SK-N-SH treated with all-trans-retinoic acid at 6 μM for 48 hours (cell line): Measurements from ENCODE around the gene GPAT2.
"Not testable (repeated sequence)": the region's sequence is repeated elsewhere in the genome, so short reads cannot be mapped to it uniquely, and the experiment has no call there.

Source experiments
- ARNTL ChIP-seq: fragments of 450-650 bp; formaldehyde crosslinking; IDR thresholded peaks from 2 replicates; pipeline ENCODE4 v1.5.0; 2020; ENCODE audit warnings: low read depth, mild to moderate bottlenecking, moderate library complexity, borderline replicate concordance
- CSDC2 ChIP-seq: fragments of 250-450 bp; sonication (Bioruptor Pico); IDR thresholded peaks from 2 replicates; pipeline ENCODE4 v1.5.0; 2020; ENCODE audit warnings: mild to moderate bottlenecking, moderate library complexity
- OSR1 ChIP-seq: fragments of 250-450 bp; sonication (Bioruptor Pico); IDR thresholded peaks from 2 replicates; pipeline ENCODE4 v1.8.0; 2022; ENCODE audit warnings: moderate library complexity, mild to moderate bottlenecking, inconsistent platforms
- PPARA ChIP-seq: fragments of 250-450 bp; sonication (Bioruptor Pico); IDR thresholded peaks from 2 replicates; pipeline ENCODE4 v1.5.0; 2020; ENCODE audit warnings: mild to moderate bottlenecking, borderline replicate concordance
- TOX ChIP-seq: fragments of 250-450 bp; sonication (Bioruptor Pico); IDR thresholded peaks from 2 replicates; pipeline ENCODE4 v1.8.0; 2021; ENCODE audit warnings: mild to moderate bottlenecking, moderate library complexity, borderline replicate concordance
- ZFP30 ChIP-seq: fragments of 450-650 bp; formaldehyde crosslinking; IDR thresholded peaks from 2 replicates; pipeline ENCODE4 v1.5.0; 2022; ENCODE audit warnings: mild to moderate bottlenecking, moderate library complexity
- TF ChIP-seq, protein P1 (sequence below): fragments of 250-450 bp; sonication (Bioruptor Pico); IDR thresholded peaks from 2 replicates; pipeline ENCODE4 v1.5.1; 2021; ENCODE audit warnings: mild to moderate bottlenecking, moderate library complexity
- TF ChIP-seq, protein P2 (sequence below): fragments of 250-450 bp; sonication (Bioruptor Pico); IDR thresholded peaks from 2 replicates; pipeline ENCODE4 v1.5.0; 2020; ENCODE audit warnings: mild to moderate bottlenecking, moderate library complexity
- TF ChIP-seq, protein P3 (sequence below): fragments of 250-450 bp; sonication (Bioruptor Pico); IDR thresholded peaks from 2 replicates; pipeline ENCODE4 v1.8.0; 2020; ENCODE audit warnings: mild to moderate bottlenecking, moderate library complexity, borderline replicate concordance

DNA sequence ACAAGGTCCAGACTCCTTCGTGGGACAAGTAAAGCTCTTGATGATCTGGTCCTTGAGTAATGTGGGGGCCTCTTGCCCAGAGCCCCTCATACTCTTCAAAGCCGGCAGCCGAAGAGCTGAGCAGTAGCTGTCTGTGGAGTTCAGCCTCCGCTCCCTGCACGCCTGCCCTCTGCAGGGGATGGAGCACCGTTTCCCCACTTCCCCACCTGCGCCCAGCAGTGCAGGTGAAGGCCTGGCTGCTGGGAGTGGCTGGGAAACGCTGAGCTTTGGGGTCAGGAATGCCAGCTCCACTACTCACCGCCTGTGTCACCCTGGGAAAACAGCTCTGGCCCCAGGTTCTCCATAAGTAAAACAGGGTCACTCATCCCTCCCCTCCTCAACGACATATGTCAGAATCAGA is 24.9 kb downstream of the GPAT2 start:
- TF ChIP-seq, protein P1, sequence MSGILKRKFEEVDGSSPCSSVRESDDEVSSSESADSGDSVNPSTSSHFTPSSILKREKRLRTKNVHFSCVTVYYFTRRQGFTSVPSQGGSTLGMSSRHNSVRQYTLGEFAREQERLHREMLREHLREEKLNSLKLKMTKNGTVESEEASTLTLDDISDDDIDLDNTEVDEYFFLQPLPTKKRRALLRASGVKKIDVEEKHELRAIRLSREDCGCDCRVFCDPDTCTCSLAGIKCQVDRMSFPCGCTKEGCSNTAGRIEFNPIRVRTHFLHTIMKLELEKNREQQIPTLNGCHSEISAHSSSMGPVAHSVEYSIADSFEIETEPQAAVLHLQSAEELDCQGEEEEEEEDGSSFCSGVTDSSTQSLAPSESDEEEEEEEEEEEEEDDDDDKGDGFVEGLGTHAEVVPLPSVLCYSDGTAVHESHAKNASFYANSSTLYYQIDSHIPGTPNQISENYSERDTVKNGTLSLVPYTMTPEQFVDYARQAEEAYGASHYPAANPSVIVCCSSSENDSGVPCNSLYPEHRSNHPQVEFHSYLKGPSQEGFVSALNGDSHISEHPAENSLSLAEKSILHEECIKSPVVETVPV (CRISPR knock-in tag), result not testable (repeated sequence)
- not testable (repeated sequence) for TF ChIP-seq ARNTL (CRISPR knock-in tag); PPARA; ZFP30; TOX (CRISPR knock-in tag); OSR1 (CRISPR knock-in tag); CSDC2 (CRISPR knock-in tag)
- TF ChIP-seq, protein P2, sequence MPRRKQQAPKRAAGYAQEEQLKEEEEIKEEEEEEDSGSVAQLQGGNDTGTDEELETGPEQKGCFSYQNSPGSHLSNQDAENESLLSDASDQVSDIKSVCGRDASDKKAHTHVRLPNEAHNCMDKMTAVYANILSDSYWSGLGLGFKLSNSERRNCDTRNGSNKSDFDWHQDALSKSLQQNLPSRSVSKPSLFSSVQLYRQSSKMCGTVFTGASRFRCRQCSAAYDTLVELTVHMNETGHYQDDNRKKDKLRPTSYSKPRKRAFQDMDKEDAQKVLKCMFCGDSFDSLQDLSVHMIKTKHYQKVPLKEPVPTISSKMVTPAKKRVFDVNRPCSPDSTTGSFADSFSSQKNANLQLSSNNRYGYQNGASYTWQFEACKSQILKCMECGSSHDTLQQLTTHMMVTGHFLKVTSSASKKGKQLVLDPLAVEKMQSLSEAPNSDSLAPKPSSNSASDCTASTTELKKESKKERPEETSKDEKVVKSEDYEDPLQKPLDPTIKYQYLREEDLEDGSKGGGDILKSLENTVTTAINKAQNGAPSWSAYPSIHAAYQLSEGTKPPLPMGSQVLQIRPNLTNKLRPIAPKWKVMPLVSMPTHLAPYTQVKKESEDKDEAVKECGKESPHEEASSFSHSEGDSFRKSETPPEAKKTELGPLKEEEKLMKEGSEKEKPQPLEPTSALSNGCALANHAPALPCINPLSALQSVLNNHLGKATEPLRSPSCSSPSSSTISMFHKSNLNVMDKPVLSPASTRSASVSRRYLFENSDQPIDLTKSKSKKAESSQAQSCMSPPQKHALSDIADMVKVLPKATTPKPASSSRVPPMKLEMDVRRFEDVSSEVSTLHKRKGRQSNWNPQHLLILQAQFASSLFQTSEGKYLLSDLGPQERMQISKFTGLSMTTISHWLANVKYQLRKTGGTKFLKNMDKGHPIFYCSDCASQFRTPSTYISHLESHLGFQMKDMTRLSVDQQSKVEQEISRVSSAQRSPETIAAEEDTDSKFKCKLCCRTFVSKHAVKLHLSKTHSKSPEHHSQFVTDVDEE (CRISPR knock-in tag), result not testable (repeated sequence)
- TF ChIP-seq, protein P3, sequence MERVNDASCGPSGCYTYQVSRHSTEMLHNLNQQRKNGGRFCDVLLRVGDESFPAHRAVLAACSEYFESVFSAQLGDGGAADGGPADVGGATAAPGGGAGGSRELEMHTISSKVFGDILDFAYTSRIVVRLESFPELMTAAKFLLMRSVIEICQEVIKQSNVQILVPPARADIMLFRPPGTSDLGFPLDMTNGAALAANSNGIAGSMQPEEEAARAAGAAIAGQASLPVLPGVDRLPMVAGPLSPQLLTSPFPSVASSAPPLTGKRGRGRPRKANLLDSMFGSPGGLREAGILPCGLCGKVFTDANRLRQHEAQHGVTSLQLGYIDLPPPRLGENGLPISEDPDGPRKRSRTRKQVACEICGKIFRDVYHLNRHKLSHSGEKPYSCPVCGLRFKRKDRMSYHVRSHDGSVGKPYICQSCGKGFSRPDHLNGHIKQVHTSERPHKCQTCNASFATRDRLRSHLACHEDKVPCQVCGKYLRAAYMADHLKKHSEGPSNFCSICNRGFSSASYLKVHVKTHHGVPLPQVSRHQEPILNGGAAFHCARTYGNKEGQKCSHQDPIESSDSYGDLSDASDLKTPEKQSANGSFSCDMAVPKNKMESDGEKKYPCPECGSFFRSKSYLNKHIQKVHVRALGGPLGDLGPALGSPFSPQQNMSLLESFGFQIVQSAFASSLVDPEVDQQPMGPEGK (CRISPR knock-in tag), result not testable (repeated sequence)
